DOHH2 (cell line): ENCODE results near the gene PDIA3.
A peak's percentile ranks its signal among the peaks of the same experiment; 100 is the strongest.
"Not testable (repeated sequence)": the region's sequence is repeated elsewhere in the genome, so short reads cannot be mapped to it uniquely, and the experiment has no call there.

Source experiments
- H3F3A ChIP-seq: fragments of 200-600 bp; sonication (generic), shearing (Covaris generic); 2 replicates; pipeline ENCODE4 v1.6.0; 2016; ENCODE audit warnings: antibody characterized with exemption, mild to moderate bottlenecking; ENCODE audit not compliant: control insufficient read depth, insufficient read depth
- H3K27ac ChIP-seq: fragments of 200-600 bp; sonication (generic); 2 replicates; pipeline ENCODE4 v1.5.1; 2014; ENCODE audit warnings: low read depth, mild to moderate bottlenecking, low read length, moderate library complexity
- H3K27me3 ChIP-seq: fragments of 200-600 bp; sonication (generic); 2 replicates; pipeline ENCODE4 v1.6.1; 2014; ENCODE audit warnings: mild to moderate bottlenecking, low read length, mixed read lengths; ENCODE audit not compliant: control insufficient read depth
- H3K36me3 ChIP-seq: fragments of 200-600 bp; sonication (generic); 2 replicates; pipeline ENCODE4 v1.6.1; 2014; ENCODE audit warnings: mild to moderate bottlenecking, low read length, moderate library complexity, mixed read lengths; ENCODE audit not compliant: control insufficient read depth
- H3K4me1 ChIP-seq: fragments of 200-600 bp; sonication (generic); 2 replicates; pipeline ENCODE4 v1.6.1; 2014; ENCODE audit warnings: mild to moderate bottlenecking, low read length, mixed read lengths; ENCODE audit not compliant: control insufficient read depth
- H3K4me2 ChIP-seq: fragments of 200-600 bp; sonication (generic); 2 replicates; pipeline ENCODE4 v1.6.0; 2014; ENCODE audit warnings: mild to moderate bottlenecking, low read length, moderate library complexity
- H3K4me3 ChIP-seq: fragments of 200-600 bp; sonication (generic); 2 replicates; pipeline ENCODE4 v1.5.1; 2014; ENCODE audit warnings: mild to moderate bottlenecking, low read length, mixed read lengths
- H3K79me2 ChIP-seq: fragments of 200-600 bp; sonication (generic); 2 replicates; pipeline ENCODE4 v1.6.1; 2014; ENCODE audit warnings: mild to moderate bottlenecking, low read length, mixed read lengths; ENCODE audit not compliant: control insufficient read depth
- H3K9me2 ChIP-seq: fragments of 200-600 bp; sonication (generic); replicated peaks from 2 replicates; pipeline ENCODE4 v1.6.1; 2014; ENCODE audit warnings: mild to moderate bottlenecking, low read length, mixed read lengths; ENCODE audit not compliant: control insufficient read depth
- H3K9me3 ChIP-seq: fragments of 200-600 bp; sonication (generic); 2 replicates; pipeline ENCODE4 v1.6.1; 2014; ENCODE audit warnings: antibody characterized with exemption, low read length, mixed read lengths; ENCODE audit not compliant: control insufficient read depth, insufficient read depth
- H4K20me1 ChIP-seq: fragments of 200-600 bp; sonication (generic); 2 replicates; pipeline ENCODE4 v1.6.0; 2014; ENCODE audit warnings: low read depth, mild to moderate bottlenecking, antibody characterized with exemption, low read length, moderate library complexity; ENCODE audit not compliant: control insufficient read depth, insufficient read depth
- CTCF ChIP-seq: fragments of 200-600 bp; sonication (generic); IDR thresholded peaks from one replicate; pipeline ENCODE4 v1.5.1; 2014; ENCODE audit warnings: antibody characterized with exemption, mild to moderate bottlenecking, low read depth, low read length; ENCODE audit not compliant: poor library complexity, severe bottlenecking
- EZH2phosphoT487 ChIP-seq: fragments of 200-600 bp; sonication (generic); IDR thresholded peaks from 2 replicates; pipeline ENCODE4 v1.6.1; 2017; ENCODE audit warnings: borderline replicate concordance, mild to moderate bottlenecking, antibody characterized with exemption, low read length, moderate library complexity, mixed read lengths

Gene PDIA3

GRCh38 chr15:43800286-43801141 lies 54.3 kb downstream of the PDIA3 start, which contains the start of gene HYPK:
TSS of gene HYPK (plus strand) at chr15:43800599. CDS start at chr15:43800623, 24 bp downstream.
- H3K9me2 ChIP-seq: no peaks in the 10 kb centered on the region
- no peaks in the 10 kb centered on the region for H3K27me3 ChIP-seq
- H4K20me1 ChIP-seq: no peaks in the 10 kb centered on the region
- peak within 1 kb of the TSS; percentile 95 for H3K4me3 ChIP-seq
- peaks cover 4% of the 10 kb centered on the region; the same call in 1 of the 2 replicates for H3K9me3 ChIP-seq
- H3K4me2 ChIP-seq: peak within 1 kb of the TSS; percentile 90
- peak within 1 kb of the TSS; percentile 99 for H3K27ac ChIP-seq
- TF ChIP-seq EZH2phosphoT487 (no peak), CTCF (no peak)
- peaks cover 93% of the 10 kb centered on the region for H3K36me3 ChIP-seq
- peaks cover 75% of the 10 kb centered on the region for H3F3A ChIP-seq
- H3K79me2 ChIP-seq: peaks cover 36% of the 10 kb centered on the region
- peaks cover 83% of the 10 kb centered on the region for H3K4me1 ChIP-seq

GRCh38 chr15:43802676-43803075 lies 56.4 kb downstream of the PDIA3 start:
- Histone ChIP-seq H3K4me2 (peak overlapping the region; percentile 90), H3K79me2 (peaks cover 43% of the 10 kb centered on the region), H3K4me3 (peak overlapping the region; percentile 95), H3K27ac (peak overlapping the region; percentile 99), H3K36me3 (peaks cover 92% of the 10 kb centered on the region), H3F3A (peaks cover 64% of the 10 kb centered on the region), H3K4me1 (peaks cover 69% of the 10 kb centered on the region)
- not testable (repeated sequence) for H4K20me1 ChIP-seq, H3K9me2 ChIP-seq, H3K27me3 ChIP-seq, H3K9me3 ChIP-seq

DNA sequence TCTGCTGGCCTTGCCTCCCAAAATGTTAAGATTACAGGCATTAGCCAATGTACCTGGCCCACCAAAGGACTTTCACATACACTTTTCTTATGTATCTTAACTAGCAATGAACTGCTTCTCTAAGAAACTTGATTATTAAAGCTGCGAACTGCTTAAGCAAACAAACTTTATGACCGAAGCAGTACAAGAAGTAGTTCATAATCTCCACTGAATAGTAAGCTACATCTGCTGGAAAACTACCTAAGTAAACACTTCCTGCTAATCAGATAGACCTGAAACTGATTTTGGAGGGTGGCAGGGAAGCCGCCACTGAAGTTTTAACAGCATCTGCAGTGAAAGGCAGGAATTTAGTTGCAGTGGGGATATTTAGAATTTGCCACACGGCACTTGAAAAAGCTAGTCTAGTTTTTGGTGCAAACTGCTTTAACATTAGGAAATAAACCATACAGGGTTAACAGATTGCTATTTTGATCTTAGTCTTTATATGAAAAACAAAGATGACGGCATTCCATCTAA lies 62.3 kb downstream of the PDIA3 start:
- Histone ChIP-seq H3K4me2 (peak overlapping the region; percentile 78), H3K4me3 (peak overlapping the region; percentile 69), H3K9me3 (peaks cover 2% of the 10 kb centered on the region; the same call in 1 of the 2 replicates), H3K79me2 (peaks cover 27% of the 10 kb centered on the region), H4K20me1 (no peaks in the 10 kb centered on the region), H3K36me3 (peaks cover 89% of the 10 kb centered on the region), H3K27me3 (no peaks in the 10 kb centered on the region), H3F3A (peaks cover 70% of the 10 kb centered on the region), H3K4me1 (peaks cover 79% of the 10 kb centered on the region), H3K27ac (peak overlapping the region; percentile 97), H3K9me2 (no peaks in the 10 kb centered on the region)
- TF ChIP-seq CTCF: no peak
- TF ChIP-seq EZH2phosphoT487: no peak
